ENCODE measurements around the gene FER.

GRCh38 chr5:109143031-109143430 is 395.3 kb downstream of the FER start:
- no peak for TF ChIP-seq CTCF (IDR thresholded peaks at IDR 0.05)
- no peak for TF ChIP-seq POLR2A (IDR thresholded peaks at IDR 0.05)
